ENCODE measurements around the gene IGLL5.

- TF ChIP-seq CTCF (IDR thresholded peaks at IDR 0.05) (no peak), POLR2A (IDR thresholded peaks at IDR 0.05) (no peak)
These were observed 9.4 kb upstream of the IGLL5 start for GRCh38 chr22:22878211-22878570.

Measured in thyroid gland (tissue), 4 donors.